ENCODE measurements around the gene PARL. TPM values are rescaled to one million over a fixed set of nuclear protein-coding genes. Genes with fewer than 3 reads are reported as not detected.

Gene PARL
- total RNA-seq = 10 to 100 TPM; 51.7 to 81.1 TPM
- long read RNA-seq, transcript PARL-202 (10 exons, 1,414 nt) = major isoform, 51 of 70 reads
- long read RNA-seq, transcript PARL-201 (9 exons, 1,240 nt) = minor isoform, 7 of 70 reads
- long read RNA-seq, partial matches to known transcripts = 0 of 70 reads
- long read RNA-seq, other reads (novel, unspliced or antisense) = 10 of 70 reads

DNA sequence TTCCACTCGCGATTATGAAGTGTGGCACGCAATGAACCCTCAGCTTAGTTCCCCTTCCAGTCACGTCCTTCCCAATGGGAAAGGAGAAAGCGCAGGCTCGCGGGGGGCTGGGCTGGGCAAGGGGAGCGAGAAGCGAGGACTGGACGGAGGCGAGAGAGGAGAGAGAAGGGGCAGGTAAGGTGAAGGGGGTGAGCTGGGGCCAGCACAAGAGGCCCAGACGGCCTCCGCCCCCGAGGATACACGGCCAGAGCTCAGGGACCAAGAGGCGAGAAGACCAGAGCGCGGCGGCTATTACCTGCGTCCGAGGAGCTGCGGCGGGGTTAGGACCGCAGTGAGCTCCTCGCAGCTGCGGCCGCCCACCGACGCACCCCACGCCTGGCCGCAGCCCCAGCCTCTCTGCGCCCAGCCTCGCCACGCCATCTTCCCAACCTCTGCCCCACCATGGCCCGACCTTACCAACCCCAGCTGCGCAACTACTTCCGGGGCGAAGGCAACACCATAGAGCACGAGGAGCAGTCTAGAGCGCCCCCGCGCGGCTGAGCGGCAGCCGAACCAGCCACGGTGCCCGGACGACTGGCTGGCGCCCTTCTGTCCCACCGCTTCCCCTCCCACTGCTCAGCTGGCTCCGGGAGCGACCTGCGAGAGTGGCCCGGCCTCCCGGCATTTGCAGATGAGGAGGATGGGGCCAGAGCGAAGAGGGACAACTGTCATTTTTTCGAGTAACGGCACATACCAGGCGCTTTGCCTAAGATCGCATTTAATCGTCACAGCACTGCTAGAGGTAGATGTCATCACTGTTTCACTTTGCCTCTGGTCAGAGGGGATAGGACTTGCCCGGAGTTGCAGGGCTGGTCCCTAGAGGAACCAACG lies at the start of gene PARL:
TSS of gene PARL (minus strand) at position 454 of the 870 bp plus-strand sequence. CDS start at position 420, 34 bp downstream.
- ATAC-seq (peak; percentile 100), DNase-seq (peak; percentile 97)
- intact Hi-C loops (cut with DNase I) = no loop called here

GRCh38 chr3:183933160-183933559 lies 48.5 kb upstream of the PARL start:
- intact Hi-C loops (cut with DNase I) = no loop called here
- ATAC-seq (peak; percentile 54 to 79), DNase-seq (no peak)

GRCh38 chr3:183931881-183932280 lies 47.2 kb upstream of the PARL start:
- intact Hi-C loops (cut with DNase I) = no loop called here
- ATAC-seq (peak; percentile 38 to 74), DNase-seq (no peak)

DNA sequence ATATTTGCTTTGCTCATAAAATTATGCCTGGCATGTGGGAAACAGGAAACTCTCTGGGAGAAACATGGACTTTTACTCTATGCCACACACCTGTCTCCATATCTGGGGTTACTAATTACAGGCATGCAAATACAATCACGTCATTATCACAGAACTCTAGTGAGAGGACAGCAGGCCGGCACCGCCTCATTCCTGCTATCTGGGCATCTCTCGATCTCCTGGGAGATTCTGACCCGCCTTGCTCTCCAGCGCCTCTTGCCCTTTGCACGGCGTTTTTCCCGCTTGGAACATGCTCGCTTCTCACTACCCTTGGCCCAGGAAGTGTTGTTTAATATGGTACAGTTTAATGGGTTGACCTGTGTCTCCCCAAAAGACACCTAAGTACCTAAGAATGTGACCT lies 45.4 kb upstream of the PARL start:
- ATAC-seq = no peak

DNA sequence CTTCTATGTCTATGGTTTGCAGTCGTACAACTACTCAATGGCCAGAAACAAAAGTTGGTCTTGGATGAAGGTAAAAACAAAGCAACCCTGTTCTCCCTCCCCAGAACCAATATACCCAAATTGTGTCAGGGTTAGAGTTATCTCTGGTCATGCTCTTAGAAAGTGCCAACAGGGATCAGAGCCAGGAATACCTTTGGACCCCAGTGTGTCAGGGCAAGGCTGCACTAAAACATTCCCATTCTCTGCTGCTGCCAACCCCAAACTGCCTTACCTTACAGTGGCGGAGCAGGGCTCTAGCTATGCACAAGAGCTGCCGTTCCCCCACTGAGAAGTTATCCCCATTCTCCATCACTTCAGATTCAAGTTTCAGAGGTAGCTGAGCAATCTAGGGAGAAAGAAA lies 42.4 kb upstream of the PARL start:
- intact Hi-C loops (cut with DNase I) = no loop called here
- DNase-seq (no peak), ATAC-seq (no peak)

More for the DNA sequence above, 45.4 kb upstream of the PARL start:
- DNase-seq = no peak
- intact Hi-C loops (cut with DNase I) = no loop called here

- ATAC-seq (no peak), DNase-seq (no peak)
- intact Hi-C loops (cut with DNase I) = no loop called here
Measured at GRCh38 chr3:183924956-183925355, 40.3 kb upstream of the PARL start.

DNA sequence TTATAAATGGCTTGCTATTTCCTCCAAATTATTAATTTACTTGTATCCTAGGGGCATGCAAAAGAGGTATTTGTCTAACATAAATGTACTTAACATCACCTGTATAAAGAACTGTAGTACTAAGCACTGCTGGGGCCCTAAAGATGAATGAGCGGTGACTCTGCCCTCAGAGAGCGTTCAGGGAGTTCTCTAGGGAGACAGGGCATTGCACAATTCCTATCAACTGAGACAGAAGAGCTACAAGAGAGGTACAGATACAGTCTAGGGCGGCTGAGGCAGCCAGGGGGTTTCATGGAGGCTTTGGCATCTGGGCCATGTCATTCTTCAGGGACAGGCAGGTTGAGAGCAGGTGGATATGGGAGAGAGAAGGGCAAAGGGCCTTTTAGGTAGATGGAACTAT lies 39.9 kb upstream of the PARL start:
- no peak for DNase-seq
- intact Hi-C loops (cut with DNase I) = no loop called here
- ATAC-seq = no peak

- ATAC-seq = no peak
- no peak for DNase-seq
- intact Hi-C loops (cut with DNase I) = no loop called here
Measured at GRCh38 chr3:183922421-183922820, 37.7 kb upstream of the PARL start.

DNA sequence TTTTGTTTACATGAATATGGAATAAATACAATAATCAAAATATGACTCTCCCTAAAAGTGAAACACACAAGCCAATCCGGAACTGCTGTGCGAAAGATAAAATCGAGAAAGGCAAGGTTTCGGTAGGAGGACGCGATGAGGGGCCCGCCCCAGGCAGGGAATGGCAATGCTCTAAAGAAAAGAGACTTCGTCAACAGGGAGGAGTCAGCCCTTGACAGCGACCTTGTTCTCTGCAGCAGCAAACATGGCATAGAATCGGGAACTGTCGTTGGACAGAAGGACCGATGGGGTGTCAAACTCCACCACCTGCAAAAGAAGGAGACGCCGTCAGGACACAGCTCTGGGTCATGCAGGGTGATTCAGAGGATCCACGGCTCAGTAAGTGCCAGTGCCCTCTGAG lies 36.4 kb upstream of the PARL start:
- intact Hi-C loops (cut with DNase I) = no loop called here
- DNase-seq = no peak
- ATAC-seq = no peak

DNA sequence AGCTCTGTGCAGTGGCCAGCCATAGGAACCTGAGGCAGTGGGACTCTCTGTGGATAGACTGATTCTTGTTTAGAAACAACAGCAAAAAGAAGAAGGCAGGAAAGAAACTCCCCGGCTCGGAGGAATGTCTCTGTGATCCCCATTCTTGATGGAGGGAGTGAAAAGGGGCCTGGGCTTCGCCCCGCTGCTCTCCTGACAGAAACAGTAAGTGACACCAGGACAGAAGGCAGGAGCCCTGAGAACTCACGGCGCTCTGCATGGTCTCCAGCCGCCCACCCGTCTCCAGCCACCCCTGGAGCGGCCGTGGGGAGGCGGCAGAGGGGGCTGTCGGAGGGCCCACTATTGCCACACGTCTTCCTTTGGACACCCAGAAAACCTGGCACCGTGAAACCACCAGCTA lies 35.7 kb upstream of the PARL start:
- intact Hi-C loops (cut with DNase I) = no loop called here

GRCh38 chr3:183918178-183918577 lies 33.5 kb upstream of the PARL start:
- ATAC-seq = no peak
- no peak for DNase-seq
- intact Hi-C loops (cut with DNase I) = no loop called here

More for the DNA sequence above, 35.7 kb upstream of the PARL start:
- no peak for DNase-seq
- no peak for ATAC-seq

DNA sequence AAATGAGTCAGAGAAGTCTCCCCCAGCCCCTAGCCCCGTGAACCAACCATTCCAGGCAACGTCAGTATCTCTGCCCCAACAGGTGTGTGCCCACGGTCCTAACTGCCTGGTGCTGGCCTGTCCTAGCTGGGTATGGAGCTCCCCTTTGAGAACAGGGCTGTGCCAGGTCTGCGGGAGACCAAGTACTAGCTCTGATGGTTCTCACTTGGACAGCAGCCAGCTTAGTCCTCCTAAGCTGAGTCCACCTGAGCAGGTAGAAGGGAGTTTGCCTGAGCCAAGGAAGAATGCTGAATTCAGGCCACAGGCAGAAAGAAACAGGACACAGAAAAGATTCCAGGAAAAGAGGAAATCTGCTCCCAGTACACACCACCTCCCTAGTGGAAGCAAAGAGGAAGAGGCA lies 33.1 kb upstream of the PARL start:
- ATAC-seq (no peak), DNase-seq (no peak)
- intact Hi-C loops (cut with DNase I) = no loop called here

GRCh38 chr3:183914856-183915255 lies 30.2 kb upstream of the PARL start:
- DNase-seq = no peak
- intact Hi-C loops (cut with DNase I) = no loop called here
- ATAC-seq = no peak

- intact Hi-C loops (cut with DNase I) = no loop called here
- no peak for ATAC-seq
- DNase-seq = no peak
Measured at GRCh38 chr3:183913580-183913920, 28.9 kb upstream of the PARL start.

- ATAC-seq = no peak
- intact Hi-C loops (cut with DNase I) = no loop called here
- no peak for DNase-seq
Measured at GRCh38 chr3:183912895-183913579, 28.4 kb upstream of the PARL start.

- no peak for DNase-seq
- no peak for ATAC-seq
- intact Hi-C loops (cut with DNase I) = no loop called here
Measured at GRCh38 chr3:183911763-183912506, 27.3 kb upstream of the PARL start.

GRCh38 chr3:183911087-183911486 lies 26.4 kb upstream of the PARL start:
- DNase-seq (no peak), ATAC-seq (no peak)
- intact Hi-C loops (cut with DNase I) = no loop called here

DNA sequence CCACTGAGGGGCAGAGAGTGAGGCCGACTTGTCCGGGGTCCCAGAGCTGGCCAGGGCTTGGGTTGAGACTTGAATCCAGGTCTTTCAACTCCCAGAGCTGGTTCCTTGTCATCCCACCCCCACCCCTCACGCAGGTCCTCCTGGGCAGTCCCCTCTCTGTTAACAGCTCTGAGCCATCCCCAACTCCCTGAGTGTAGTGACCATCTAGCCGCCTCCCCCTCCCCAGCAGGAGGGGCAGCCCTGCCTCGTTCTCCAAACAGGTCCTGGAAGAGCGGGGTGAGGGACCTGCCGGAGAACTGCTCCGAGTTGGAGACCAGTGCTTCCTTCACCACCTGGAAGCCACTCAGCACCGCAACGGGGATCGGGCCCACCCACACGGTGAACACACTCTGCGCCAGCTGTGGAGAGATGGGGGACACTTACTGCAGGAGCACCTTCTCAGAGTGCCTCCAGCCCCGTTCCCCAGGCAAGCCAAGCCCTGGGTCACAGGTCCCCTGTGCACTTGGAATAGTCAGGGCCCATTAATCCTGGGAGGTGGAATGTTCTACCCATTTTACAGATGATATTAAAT lies 24.4 kb upstream of the PARL start:
- DNase-seq = no peak
- no peak for ATAC-seq
- intact Hi-C loops (cut with DNase I) = no loop called here

DNA sequence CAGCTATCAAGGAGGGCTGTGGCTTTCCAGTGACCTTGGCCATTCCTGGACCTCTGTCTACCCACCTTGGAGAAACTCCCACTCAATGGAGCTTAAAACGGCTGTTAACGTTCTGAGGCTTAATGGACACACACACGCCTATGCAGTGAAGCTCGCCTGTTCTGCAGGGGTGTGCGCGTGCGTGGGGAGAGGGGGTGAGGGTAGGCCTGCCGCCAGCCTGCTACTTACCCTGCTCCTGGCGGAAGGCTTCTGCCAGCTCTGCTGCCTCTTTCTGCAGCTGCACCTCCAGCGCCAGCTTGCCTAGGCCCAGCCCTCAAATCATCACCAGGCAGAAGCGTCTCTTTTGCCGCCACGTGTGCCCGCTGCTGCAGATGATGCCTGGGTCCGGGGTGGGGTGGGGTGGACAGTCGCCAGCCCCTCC lies 23.2 kb upstream of the PARL start:
- intact Hi-C loops (cut with DNase I) = no loop called here
- DNase-seq = no peak
- no peak for ATAC-seq

All from left cardiac atrium (tissue), 4 donors.